Renal pelvis (tissue), 4 donors: ENCODE results near the gene PDGFB. TPM values are rescaled to one million over a fixed set of nuclear protein-coding genes. Genes with fewer than 3 reads are reported as not detected.

Experiments used
- DNase-seq: peaks from one replicate; pipeline ENCODE4 v3.0.0-alpha.2; 2013
- polyA plus RNA-seq, 3 donors: library from polyadenylated mRNA; unstranded; fragments of 120-200 nt; gene quantifications; one replicate each; pipeline ENCODE4 v1.2.1, GENCODE V29; 2013; ENCODE audit not compliant: insufficient read length in 3 of 3

Gene PDGFB
- polyA plus RNA-seq, 3 donors: 14.6 to 17.9 (median 16.1) TPM

GRCh38 chr22:39212721-39213376, 31.9 kb downstream of the PDGFB start:
- no peak for DNase-seq

- no peak for DNase-seq
These were observed 35.0 kb downstream of the PDGFB start for GRCh38 chr22:39209756-39210155.

- DNase-seq: no peak
These were observed 36.6 kb downstream of the PDGFB start for GRCh38 chr22:39208013-39208680.

- DNase-seq: no peak
These were observed 37.4 kb downstream of the PDGFB start for GRCh38 chr22:39207141-39208012.

GRCh38 chr22:39206491-39206890, 38.3 kb downstream of the PDGFB start:
- DNase-seq: no peak

GRCh38 chr22:39205344-39206021, 39.3 kb downstream of the PDGFB start:
- DNase-seq: no peak

- DNase-seq: no peak
These were observed 40.6 kb downstream of the PDGFB start for GRCh38 chr22:39204216-39204615.

GRCh38 chr22:39197578-39197977, 47.2 kb downstream of the PDGFB start:
- no peak for DNase-seq

GRCh38 chr22:39194098-39194497, 50.7 kb downstream of the PDGFB start:
- DNase-seq: no peak

- DNase-seq: no peak
These were observed 56.0 kb downstream of the PDGFB start for GRCh38 chr22:39188809-39189208.

- peak; percentile 57 for DNase-seq
These were observed 59.2 kb downstream of the PDGFB start for GRCh38 chr22:39185601-39186012.

- DNase-seq: no peak
These were observed 59.9 kb downstream of the PDGFB start for GRCh38 chr22:39184586-39185577.

- DNase-seq: no peak
These were observed 60.7 kb downstream of the PDGFB start for GRCh38 chr22:39183991-39184585.

GRCh38 chr22:39182478-39183030, 62.2 kb downstream of the PDGFB start:
- no peak for DNase-seq

GRCh38 chr22:39181778-39182177, 63.0 kb downstream of the PDGFB start:
- no peak for DNase-seq

GRCh38 chr22:39181356-39181755, 63.4 kb downstream of the PDGFB start:
- DNase-seq: no peak

- peak; percentile 34 for DNase-seq
These were observed 64.9 kb downstream of the PDGFB start for GRCh38 chr22:39179841-39180335.

GRCh38 chr22:39179401-39179827, 65.4 kb downstream of the PDGFB start:
- DNase-seq: no peak

GRCh38 chr22:39178206-39179111, 66.3 kb downstream of the PDGFB start:
- DNase-seq: no peak
